SK-N-MC (cell line): ENCODE measurements around the gene APRT.

Experiments
- EZH2 ChIP-seq: fragments of 200-600 bp; sonication (generic); IDR thresholded peaks from one replicate; pipeline ENCODE4 v1.6.1; 2017; ENCODE audit warnings: antibody characterized with exemption
- FOXP2 ChIP-seq: optimal IDR thresholded peaks from 2 replicates; pipeline ENCODE3; 2011; ENCODE audit warnings: mild to moderate bottlenecking, moderate library complexity; ENCODE audit not compliant: insufficient read depth; ENCODE audit errors: extremely low read length, control extremely low read depth
- POLR2AphosphoS5 ChIP-seq: IDR thresholded peaks from 2 replicates; pipeline ENCODE4 v1.6.1; 2012; ENCODE audit warnings: mild to moderate bottlenecking, low read depth, low read length, borderline replicate concordance

DNA sequence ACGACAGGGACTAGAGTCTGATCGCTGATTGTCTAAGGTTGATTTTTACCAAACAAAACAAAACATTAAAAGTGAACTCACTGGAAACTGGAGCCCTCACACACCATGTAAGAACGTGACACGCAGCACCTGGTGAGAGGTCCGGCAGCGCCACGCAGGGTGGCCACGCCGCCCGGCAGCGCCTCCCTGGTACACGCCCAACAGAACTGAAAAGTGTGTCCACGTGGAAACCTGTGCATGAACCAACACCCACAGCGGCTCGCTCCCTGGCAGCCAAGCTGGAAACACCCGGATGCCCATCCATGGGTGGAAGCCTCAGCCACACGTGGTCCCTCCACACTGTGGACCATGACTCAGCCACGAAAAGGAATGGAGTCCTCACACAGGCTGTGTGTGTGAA, 35.9 kb upstream of the APRT start:
- TF ChIP-seq EZH2 (no peak), POLR2AphosphoS5 (no peak), FOXP2 (no peak)
